ENCODE measurements around the gene CCDC127.
A peak's percentile ranks its signal among the peaks of the same experiment; 100 is the strongest.
"Not testable (repeated sequence)": the region's sequence is repeated elsewhere in the genome, so short reads cannot be mapped to it uniquely, and the experiment has no call there.

The CCDC127 gene, protein sequence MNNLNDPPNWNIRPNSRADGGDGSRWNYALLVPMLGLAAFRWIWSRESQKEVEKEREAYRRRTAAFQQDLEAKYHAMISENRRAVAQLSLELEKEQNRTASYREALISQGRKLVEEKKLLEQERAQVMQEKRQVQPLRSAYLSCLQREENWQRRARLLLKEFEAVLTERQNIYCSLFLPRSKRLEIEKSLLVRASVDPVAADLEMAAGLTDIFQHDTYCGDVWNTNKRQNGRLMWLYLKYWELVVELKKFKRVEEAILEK

DNA sequence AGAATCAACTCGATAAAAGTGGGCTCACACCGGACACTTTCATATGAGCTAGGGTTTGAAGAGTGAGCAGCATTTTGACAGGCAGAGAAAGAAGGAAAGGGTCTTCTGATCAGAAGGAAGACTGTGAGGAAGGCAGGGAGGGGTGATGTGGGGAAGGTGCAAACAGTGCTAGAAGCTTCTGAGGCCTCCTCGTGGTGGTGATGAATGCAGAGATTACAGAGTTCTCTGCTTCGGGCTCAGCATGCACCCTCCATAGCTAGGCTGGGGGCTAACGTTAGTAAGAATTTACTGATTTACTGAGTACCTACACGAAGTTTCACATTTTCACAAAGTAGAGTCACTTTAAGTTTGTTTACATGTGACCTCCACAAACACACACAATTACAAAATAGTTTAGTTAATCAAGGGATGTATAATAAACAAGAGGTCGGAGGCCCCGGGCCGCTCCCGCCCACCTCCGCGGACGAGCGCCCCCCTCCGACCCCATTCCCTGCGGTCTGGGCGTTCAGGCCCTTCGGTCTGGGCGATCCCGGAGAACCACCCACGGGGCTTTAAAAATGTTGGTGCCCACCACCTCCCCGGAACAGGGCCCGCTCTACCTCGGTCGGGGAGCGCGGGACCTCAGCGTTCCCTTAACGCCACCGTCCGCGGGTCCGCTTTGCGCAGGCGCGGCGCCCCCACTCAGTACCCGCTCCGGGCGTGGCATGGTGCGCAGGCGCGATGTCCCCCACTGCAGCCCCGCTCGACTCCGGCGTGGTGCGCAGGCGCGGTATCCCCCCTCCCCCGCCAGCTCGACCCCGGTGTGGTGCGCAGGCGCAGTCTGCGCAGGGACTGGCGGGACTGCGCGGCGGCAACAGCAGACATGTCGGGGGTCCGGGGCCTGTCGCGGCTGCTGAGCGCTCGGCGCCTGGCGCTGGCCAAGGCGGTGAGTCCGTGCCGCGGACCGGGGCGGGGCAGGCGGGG, at the start of gene CCDC127, which contains the start of gene SDHA:
TSS of gene CCDC127 (minus strand) at position 660 of the 963 bp plus-strand sequence. CDS start 1,304 bp downstream, outside the sequence.
TSS of gene SDHA (plus strand) at position 827 of the 963 bp plus-strand sequence. CDS start at position 863, 36 bp downstream.
- DNase-seq (ENCODE audit: low read depth in 1 of 2, low spot score in 1 of 2): peak; percentile 97 to 99

DNA sequence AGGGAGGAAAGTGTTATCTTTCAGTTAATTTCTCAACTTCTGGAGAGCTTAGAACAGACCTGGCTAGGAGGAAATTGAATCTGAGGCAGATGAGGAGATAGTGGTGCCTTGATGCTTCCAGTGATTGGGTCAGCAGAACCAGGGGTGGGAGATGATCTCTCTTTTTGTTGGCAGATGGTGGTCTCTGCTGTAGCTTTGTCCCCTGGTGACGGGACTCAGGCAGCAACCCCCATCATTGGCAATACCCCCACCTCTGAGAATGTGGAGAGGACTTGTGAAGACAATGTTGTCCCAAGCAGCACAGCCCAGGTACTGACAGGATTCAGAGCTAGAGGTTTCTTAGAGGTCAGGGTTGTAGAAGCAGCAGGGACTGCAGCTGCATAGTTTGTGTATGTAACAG, 49.8 kb upstream of the CCDC127 start:
- DNase-seq (ENCODE audit: low read depth in 1 of 2, low spot score in 1 of 2): no peak

DNA sequence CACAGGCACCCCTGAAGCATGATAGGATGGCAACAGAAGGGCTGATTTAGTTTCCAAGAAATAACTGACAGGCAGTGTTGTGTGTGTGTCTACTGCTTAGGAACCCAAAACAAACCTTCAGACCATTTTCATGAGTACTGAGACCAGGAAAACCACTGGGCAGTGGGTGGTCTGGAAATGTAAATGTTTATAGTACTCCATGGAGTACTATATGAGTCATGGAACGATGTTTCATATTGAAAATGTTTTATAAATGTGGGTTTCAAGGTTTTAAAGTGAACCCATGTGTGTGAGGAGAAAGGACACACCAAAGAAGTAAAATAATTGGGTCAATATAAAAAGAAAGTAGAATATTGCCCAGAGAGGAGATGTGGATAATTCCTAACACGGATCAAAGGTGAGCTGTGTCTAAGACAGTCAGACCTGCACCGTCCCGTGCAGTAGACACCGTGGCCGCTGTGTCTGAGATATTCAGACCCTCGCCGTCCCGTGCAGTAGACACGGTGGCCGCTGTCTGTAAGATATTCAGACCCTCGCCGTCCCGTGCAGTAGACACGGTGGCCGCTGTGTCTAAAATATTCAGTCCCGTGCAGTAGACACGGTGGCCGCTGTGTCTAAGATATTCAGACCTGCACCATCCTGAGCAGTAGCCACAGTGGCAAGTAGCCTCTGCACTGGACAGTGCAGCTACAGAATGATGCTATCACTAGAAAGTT, 48.5 kb upstream of the CCDC127 start:
- DNase-seq (ENCODE audit: low read depth in 1 of 2, low spot score in 1 of 2): not testable (repeated sequence)

DNA sequence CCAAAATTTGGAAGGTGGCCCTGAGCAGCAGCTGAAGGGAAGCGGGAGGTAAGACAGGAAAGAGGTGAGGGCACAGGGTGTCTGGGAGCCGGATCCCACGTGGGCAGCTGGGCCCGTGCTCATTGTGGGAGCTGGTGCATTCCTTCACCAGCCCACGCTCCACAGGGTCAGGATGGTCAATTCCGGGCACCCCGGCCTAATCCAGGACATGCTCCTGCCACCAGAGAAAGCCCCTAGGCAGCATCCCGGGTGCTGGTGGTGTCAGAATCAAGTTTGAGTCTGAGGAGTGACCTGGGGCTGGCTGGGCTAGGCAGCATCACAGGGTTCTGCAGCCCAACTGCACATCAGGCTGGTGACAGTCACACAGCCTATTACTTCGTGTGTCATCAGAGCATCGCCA, 46.4 kb upstream of the CCDC127 start:
- no peak for DNase-seq (ENCODE audit: low read depth in 1 of 2, low spot score in 1 of 2)

DNA sequence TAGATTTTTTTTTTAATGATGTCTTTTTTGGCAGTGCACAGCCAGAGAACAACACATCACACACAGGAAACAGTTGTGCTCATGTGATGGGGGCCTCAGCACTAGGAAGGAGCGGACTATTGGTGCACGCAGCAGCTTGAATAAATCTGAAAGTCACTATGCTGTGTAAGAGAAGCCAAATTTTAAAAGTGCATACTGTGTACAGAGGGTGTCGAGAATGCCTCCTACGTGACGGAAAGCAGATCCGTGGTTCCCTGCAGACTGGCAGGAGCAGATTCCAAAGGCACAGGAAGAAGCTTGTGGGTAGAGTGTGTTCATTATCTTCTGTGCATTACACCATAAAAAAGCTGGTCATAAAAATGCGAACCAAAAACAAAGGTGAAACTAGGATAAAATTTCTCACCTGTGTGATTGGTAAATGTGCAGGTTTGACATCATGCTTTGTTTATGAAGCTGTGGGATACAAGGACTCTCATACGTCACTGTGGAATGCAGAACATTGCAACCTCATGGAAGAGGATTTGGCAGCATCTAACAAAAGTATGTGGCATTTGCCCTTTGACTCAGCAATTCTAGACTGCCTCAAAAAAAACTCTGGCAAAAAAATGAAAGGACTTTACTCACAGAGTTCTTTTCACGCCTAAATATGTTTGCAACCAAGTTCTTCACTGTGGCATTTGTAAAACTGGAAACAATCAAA, 45.5 kb upstream of the CCDC127 start:
- DNase-seq (ENCODE audit: low read depth in 1 of 2, low spot score in 1 of 2): not testable (repeated sequence)

DNA sequence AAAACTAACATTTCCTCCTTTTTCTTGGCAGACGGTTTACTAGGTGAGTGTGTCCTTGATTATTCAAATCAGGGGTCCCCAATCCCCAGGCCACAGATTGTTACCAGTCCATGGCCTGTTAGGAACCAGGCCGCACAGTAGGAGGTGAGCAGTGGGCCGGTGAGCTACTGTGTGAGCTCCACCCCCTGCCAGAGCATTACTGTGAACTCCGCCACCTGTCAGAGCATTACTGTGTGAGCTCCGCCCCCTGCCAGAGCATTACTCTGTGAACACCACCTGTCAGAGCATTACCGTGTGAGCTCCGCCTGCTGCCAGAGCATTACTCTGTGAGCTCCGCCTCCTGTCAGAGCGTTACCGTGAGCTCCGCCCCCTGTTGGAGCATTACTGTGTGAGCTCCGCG, 39.2 kb upstream of the CCDC127 start:
- no peak for DNase-seq (ENCODE audit: low read depth in 1 of 2, low spot score in 1 of 2)

DNA sequence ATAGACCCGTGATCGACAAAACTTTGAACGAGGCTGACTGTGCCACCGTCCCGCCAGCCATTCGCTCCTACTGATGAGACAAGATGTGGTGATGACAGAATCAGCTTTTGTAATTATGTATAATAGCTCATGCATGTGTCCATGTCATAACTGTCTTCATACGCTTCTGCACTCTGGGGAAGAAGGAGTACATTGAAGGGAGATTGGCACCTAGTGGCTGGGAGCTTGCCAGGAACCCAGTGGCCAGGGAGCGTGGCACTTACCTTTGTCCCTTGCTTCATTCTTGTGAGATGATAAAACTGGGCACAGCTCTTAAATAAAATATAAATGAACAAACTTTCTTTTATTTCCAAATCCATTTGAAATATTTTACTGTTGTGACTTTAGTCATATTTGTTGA, 38.4 kb upstream of the CCDC127 start:
- not testable (repeated sequence) for DNase-seq (ENCODE audit: low read depth in 1 of 2, low spot score in 1 of 2)

DNA sequence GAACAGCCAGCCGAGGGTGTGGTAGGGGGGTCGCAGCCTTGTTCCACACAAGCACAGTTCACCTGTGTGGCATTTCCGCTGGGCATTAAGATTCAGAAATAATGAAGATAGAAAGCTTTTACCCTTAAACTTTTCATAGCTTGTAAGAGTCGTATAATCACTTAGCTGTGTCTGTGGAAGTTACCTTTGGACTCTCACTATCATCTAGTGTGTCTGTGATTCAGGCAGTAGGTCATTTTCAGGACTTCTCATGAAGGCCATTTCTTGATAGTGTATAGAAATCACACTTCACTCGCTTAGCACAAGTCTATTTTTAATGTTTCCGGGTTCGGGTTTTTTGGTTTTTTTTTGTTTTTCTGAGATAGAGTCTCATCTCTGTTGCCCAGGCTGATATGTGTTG, 37.2 kb upstream of the CCDC127 start:
- DNase-seq (ENCODE audit: low read depth in 1 of 2, low spot score in 1 of 2): not testable (repeated sequence)

DNA sequence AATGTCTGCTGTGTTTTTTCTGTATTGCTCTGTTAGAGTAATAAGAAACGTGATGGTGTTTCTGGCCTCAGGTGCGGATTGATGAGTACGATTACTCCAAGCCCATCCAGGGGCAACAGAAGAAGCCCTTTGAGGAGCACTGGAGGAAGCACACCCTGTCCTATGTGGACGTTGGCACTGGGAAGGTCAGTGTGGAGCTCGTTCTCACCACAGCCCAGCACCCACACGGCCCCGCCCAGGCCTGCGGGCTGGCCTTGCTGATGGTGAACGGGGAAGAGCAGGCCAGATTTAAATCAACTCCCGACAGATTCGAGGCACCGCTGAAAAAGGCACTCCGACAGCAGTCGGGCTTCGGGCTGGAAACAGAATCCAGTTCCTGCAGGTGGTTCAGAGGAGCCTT, 36.4 kb upstream of the CCDC127 start:
- DNase-seq (ENCODE audit: low read depth in 1 of 2, low spot score in 1 of 2): not testable (repeated sequence)

DNA sequence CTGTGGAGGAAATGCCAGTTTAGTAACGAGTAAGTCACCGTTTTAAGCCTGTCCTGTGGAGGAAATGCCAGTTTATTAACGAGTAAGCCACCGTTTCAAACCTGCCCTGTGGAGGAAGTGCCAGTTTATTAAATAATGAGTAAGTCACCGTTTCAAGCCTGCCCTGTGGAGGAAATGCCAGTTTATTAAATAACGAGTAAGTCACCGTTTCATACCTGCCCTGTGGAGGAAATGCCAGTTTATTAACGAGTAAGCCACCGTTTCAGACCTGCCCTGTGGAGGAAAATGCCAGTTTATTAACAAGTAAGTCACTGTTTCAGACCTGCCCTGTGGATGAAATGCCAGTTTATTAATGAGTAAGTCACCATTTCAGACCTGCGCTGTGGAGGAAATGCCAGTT, 34.6 kb upstream of the CCDC127 start:
- no peak for DNase-seq (ENCODE audit: low read depth in 1 of 2, low spot score in 1 of 2)

DNA sequence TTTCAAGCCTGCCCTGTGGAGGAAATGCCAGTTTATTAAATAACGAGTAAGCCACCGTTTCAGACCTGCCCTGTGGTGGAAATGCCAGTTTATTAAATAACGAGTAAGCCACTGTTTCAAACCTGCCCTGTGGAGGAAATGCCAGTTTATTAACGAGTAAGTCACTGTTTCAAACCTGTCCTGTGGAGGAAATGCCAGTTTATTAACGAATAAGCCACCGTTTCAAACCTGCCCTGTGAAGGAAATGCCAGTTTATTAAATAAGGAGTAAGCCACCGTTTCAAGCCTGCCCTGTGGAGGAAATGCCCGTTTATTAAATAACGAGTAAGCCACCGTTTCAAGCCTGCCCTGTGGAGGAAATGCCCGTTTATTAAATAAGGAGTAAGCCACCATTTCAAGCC, 34.0 kb upstream of the CCDC127 start:
- DNase-seq (ENCODE audit: low read depth in 1 of 2, low spot score in 1 of 2): not testable (repeated sequence)

DNA sequence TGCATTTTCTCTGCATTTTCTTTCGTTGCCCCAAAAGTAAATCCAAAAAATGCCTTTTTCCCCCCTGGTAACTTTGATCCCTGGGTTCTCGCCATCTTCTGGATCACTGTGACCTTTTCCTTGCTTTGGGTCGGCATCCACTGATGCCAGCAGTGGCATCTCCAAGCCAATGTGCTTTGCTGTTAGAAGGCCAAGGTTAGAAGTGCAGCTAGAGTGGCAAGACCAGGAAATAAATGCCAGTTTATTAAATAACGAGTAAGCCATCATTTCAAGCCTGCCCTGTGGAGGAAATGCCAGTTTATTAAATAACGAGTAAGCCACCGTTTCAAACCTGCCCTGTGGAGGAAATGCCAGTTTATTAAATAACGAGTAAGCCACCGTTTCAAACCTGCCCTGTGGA, 33.6 kb upstream of the CCDC127 start:
- not testable (repeated sequence) for DNase-seq (ENCODE audit: low read depth in 1 of 2, low spot score in 1 of 2)

DNA sequence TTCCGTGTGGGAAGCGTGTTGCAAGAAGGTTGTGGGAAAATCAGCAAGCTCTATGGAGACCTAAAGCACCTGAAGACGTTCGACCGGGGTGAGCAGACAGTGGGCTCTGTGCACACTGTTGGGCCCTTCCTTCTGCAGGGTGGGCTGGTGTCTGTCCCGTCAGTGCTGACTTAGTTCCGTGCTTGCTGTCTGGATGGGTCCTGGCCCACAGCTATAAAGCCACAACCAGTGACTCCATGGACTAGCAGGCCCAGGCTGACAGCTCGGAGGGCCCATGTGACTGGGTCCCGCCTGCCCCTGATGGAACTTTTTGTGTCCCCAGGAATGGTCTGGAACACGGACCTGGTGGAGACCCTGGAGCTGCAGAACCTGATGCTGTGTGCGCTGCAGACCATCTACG, 33.1 kb upstream of the CCDC127 start:
- not testable (repeated sequence) for DNase-seq (ENCODE audit: low read depth in 1 of 2, low spot score in 1 of 2)

DNA sequence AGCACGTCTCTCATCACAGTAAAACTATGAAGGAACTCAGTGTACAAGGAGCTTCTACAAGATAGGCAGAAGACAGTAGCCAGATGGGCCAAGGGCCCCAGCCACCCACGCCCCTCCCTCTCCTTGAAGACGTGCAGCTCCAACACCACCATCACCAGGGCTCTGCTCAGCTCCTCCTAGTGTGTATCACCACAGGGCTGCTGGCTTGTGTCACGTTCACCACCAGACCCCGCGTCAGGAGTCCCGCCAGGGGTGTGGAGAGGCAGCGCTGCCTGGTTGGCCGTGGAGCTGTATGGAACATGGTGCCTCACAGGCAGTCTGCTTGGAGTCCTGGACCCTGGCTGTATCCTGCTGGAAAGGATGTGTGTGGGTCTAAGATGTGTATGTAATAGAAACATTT, 32.4 kb upstream of the CCDC127 start:
- DNase-seq (ENCODE audit: low read depth in 1 of 2, low spot score in 1 of 2): not testable (repeated sequence)

DNA sequence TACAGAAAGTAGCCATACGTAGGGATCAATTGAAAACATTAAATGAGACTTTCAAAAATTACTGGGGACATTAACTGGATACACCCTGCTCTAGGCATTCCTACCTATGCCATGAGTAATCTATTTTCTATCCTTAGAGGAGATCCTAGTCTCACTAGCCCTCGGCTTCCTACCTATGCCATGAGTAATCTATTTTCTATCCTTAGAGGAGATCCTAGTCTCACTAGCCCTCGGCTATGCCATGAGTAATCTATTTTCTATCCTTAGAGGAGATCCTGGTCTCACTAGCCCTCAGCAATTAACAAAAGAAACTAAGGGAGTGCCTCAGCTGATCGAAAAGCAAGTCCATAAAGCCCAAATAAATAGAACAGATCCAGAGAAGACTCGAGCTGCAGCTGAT, 27.8 kb upstream of the CCDC127 start:
- DNase-seq (ENCODE audit: low read depth in 1 of 2, low spot score in 1 of 2): not testable (repeated sequence)

DNA sequence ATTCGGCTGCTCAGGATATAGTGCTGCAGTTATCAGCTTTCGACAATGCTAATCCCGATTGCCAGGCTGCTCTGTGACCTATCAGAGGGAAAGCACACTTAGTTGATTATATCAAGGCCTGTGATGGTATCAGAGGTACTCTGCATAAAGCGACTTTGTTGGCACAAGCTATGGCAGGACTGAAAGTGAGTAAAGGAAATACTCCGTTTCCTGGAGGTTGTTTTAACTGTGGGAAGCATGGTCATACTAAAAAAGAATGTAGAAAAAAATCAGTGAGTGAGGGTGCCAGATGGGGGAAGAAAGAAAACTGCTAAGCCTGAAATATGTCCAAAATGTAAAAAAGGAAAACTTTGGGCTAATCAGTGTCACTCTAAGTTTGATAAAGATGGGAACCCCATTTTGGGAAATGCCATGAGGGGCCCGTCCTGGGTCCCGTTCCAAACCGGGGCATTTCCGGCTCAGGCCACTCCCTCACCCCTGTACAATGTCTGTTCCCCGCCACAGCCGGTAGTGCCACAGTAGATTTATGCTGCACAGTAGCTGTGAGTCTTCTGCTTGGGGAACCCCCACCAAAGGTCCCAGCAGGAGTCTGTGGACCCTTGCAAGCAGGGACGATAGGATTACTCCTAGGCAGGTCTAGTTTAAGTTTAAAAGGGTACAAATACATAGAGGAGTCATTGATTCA, 25.9 kb upstream of the CCDC127 start:
- DNase-seq (ENCODE audit: low read depth in 1 of 2, low spot score in 1 of 2): not testable (repeated sequence)

DNA sequence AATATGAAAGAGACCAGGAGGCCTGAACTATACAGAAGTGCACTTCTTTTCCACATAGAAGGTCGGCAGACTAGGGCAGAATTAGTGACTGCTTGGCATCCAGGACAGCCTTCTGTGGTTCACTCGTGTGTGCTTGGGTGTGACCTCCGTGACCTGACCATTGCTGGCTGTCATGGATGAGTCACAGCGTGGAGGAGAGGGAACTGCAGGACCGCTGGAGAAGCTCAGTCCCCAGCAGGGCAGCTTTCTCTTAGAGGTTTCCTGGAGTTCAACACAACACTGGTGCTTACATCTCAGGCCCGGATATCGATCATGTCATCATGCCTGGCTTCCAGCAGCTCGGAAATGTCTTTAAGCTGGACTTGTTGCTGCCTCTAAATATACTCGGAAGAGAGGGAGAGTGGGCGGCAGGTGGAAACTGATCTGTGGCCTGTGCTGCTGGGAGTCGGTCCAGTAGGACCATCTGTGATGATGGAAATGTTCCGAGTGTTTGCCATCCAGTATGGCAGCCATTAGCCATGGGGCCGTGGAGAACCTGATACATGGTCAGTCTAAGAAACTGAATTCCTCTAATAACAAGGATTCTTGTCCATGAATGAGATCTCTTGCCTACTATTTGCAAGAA, 23.2 kb upstream of the CCDC127 start:
- not testable (repeated sequence) for DNase-seq (ENCODE audit: low read depth in 1 of 2, low spot score in 1 of 2)

DNA sequence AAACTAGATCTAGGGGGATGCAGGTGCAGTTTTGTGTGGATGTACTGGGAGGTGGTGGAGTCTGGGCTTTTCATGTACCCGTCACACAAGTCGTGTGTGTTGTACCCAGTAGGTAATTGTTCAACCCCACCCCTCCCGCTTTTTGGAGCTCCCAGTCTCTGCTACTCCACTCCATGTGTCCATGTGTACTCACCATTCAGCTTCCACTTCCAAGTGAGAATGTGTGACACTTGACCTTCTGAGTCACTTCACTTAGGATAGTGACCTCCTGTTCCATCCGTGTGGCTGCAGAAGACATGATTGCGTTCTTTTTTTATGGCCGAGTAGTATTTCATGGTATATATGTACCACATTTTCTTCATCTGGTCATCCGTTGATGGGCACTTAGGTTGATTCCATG, 22.6 kb upstream of the CCDC127 start:
- DNase-seq (ENCODE audit: low read depth in 1 of 2, low spot score in 1 of 2): not testable (repeated sequence)

DNA sequence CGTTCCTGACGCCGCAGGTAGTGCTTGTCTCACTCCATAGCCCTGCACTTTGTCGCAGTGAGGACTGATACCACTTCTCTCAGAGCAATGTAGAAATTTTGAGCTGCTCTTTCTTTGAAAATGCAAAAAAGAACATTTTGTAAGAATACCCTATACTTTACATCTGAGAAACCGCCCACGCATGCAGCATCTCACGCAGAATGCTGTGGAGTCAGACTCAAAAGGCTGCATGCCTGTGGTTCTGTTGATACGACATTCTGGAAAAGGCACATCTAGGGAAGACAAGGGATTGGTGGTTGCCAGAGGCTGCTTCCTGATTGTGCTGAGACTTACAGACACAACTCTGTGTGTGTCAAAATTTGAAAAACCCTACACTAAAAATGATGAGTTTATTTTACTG, 20.0 kb upstream of the CCDC127 start:
- not testable (repeated sequence) for DNase-seq (ENCODE audit: low read depth in 1 of 2, low spot score in 1 of 2)

DNA sequence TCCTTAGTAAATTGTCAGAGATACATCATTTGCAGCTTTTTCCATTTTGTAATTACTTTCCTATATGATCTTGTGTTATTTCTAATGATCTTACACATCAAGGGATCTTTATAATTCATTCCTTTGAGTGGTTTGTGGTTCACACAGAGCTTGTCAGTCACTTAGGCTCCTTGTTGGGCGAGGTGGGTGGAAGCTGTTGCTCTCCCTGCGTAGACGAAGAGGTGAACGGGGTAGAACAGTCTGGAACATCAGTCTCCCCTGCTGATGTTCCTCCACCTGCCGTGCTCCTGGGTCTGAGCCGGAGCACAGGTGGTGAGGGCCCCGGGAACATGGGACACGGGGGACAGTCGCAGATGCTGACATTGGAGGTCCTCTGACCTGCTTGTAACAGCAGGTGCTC, 17.6 kb upstream of the CCDC127 start:
- not testable (repeated sequence) for DNase-seq (ENCODE audit: low read depth in 1 of 2, low spot score in 1 of 2)
